ENCODE measurements around the gene SLC28A1.

SLC28A1 gene

DNA sequence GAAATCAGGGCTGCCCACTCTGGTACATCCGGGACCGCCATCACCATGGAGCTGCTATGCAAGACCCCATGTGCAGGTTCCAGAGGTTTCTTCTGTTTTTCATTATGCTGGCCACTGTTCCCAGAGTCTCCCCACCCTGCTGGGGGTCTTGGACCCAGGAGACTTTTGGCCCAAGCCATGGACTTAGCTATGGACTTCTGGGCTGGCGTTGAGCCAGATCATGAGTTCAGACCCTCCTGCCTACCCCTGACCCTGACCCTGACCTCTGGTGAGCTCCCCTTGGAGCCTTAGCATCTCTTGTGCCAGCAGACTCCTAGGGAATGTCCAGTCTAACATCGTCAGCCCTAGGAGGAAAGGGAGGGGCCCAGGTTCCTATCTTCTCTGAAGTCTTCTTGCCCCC, 25.3 kb downstream of the SLC28A1 start:
- FAIRE-seq (no peak), DNase-seq (ENCODE audit: insufficient read length, low spot score) (no peak)
- no peak for TF ChIP-seq CTCF (IDR thresholded peaks at IDR 0.05; ENCODE audit: insufficient read depth, missing control alignments)

DNA sequence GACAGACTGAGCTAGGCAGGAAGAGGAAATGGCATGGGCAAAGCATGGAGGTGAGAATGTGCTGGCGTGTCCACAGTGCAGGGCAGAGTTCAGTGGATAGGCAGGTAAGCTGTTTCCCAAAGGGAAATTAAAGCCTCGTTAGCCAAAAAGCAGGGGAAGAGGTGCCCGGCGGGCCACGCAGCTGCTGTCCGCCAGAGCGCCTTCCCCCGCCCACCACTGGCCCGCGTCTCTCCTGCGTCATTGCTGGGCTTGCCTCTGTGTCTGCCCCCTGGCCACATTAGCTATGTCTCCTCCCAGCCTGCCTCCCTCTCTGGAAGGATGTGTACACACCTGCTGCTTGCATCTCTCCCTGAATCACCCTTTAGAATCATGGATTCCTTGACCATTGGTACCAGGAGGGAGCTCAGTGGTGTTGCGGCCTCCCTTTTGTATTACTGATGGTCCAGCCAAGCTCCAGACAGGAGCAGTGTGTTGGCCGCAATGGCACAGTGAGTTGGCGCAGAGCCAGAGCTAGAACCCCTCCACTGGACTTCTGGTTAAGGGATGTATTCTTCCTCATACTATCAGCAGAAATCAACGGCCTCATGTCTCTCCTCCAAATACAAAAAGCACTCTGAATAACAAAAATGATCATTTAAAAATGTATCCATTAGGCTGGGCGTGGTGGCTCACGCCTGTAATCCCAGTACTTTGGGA, 26.6 kb downstream of the SLC28A1 start:
- no peak for TF ChIP-seq CTCF (IDR thresholded peaks at IDR 0.05; ENCODE audit: insufficient read depth, missing control alignments)
- DNase-seq (ENCODE audit: insufficient read length, low spot score) (no peak), FAIRE-seq (no peak)

GRCh38 chr15:84911879-84912660, 27.6 kb downstream of the SLC28A1 start:
- FAIRE-seq (no peak), DNase-seq (ENCODE audit: insufficient read length, low spot score) (no peak)
- TF ChIP-seq CTCF (IDR thresholded peaks at IDR 0.05; ENCODE audit: insufficient read depth, missing control alignments): no peak

DNA sequence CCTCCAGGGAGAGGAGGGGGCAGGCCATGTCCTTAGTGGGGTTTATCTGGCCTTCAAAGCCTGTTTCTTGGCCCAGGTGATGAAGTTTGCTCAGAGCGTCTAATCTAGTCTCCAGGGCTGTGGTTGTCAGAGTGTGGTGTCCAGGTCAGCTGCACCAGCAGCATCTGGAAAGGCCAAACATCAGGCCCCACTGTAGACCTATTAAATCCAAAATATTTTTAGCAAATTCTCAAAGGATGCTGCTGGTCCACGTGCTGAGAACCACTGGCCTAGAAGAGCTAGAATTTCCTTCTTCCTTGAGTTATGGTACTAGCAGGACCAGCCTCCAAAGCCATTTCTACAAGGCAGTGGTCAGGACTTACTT, 28.9 kb downstream of the SLC28A1 start:
- DNase-seq (ENCODE audit: insufficient read length, low spot score) (no peak), FAIRE-seq (no peak)
- TF ChIP-seq CTCF (IDR thresholded peaks at IDR 0.05; ENCODE audit: insufficient read depth, missing control alignments): no peak

DNA sequence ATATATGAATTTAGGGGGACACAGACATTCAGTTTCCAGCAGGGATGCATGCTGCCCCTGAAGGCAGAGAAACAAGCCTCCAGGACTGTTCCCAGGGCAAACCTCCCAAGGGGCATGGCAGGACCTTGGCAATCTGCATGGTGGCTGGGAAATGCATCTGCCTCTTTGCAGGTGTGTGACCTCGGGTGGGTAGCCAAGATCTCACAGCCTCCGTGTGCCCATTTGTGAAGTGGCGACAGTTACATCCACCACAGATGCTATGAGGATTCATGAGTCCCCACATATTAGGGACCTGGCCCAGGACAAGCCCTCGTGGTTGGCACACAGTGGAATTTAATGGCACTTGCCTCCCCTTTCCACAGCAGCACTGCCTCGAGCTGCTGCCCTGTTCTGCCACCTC, 29.9 kb downstream of the SLC28A1 start:
- FAIRE-seq: no peak
- no peak for TF ChIP-seq CTCF (IDR thresholded peaks at IDR 0.05; ENCODE audit: insufficient read depth, missing control alignments)
- no peak for DNase-seq (ENCODE audit: insufficient read length, low spot score)

DNA sequence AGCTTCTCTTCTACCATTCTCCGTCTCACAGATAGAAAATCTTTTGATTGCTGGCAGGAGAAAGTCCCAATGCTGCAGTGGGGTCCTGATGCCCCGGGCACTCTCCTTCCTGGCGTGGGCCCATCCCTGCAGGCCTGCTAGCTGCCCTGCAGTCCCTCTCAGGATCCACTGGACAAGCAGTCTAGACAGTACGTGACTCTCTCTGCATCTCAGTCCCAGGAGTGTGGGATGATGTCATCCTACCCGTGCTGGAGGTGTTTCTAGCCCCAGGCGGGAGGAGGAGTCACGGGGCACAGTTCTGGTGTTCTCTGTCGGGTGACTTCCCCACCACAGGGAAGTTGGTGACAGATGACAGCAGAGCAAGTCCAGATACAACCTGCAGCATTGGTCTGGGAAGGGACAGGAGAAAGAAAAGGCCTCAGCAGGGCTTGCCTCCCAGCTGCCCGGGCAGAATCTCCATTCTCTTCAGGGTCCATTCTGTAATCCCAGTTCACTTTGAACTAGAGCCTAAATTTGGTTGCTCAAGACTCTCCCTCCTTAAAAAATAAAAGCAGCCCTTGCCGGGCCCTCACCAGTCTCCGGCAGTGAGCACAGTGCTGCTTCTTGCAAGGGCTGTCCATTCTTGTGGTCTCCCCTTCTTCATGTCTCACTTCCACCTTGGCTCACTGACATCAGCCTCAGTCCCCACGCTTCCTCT, 30.6 kb downstream of the SLC28A1 start:
- FAIRE-seq: no peak
- TF ChIP-seq CTCF (IDR thresholded peaks at IDR 0.05; ENCODE audit: insufficient read depth, missing control alignments): no peak
- no peak for DNase-seq (ENCODE audit: insufficient read length, low spot score)
